ENCODE results near the gene OR2AE1. TPM values are rescaled to one million over a fixed set of nuclear protein-coding genes. Genes with fewer than 3 reads are reported as not detected.

OR2AE1 gene
- total and polyA plus RNA-seq, 9 of the 15 experiments (the other 6 are each of a cell fraction or from before 2014, with no cell fraction given), result 0.27 TPM; not detected in 8

DNA sequence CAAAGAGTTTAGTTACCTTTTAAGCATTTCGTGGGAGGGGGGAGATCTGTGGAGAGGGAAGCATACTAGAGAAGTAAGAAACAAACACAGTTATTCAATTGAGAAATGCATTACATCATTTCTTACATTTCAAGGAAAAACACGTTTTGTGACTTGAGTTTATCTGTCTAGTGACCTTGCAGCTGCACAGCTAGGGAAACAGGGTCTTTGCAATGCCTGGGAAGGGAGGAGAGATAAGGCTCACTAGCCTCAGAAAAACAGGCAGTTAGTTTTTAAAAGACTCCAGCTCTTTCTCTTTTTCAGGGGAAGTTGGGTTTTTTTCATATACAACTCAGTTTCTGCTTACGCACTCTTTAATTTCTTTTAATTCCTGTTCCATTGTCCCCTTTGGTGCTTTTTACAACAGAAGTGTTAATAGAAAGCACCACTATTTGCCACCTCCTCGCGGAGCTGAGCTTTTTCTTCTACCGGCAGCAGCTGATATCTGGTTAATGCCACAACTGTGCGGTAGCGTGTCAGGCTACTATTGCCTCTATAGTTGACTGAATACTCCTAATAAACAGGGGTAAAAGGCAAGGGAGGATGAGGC is 43.5 kb downstream of the OR2AE1 start (continued):
- TF ChIP-seq ILK (tag; IDR thresholded peaks at IDR 0.05; ENCODE audit: borderline replicate concordance, low read depth), result no peak; the same call in 1 of the 2 replicates
- no peak for TF ChIP-seq SMAD2 (IDR thresholded peaks at IDR 0.05; ENCODE audit: low read depth, low read length)
- TF ChIP-seq ZNF41 (CRISPR knock-in tag; conservative IDR thresholded peaks at IDR 0.05), result no peak; the same call in 1 of the 2 replicates
- no peak for TF ChIP-seq MAFG (tag; conservative IDR thresholded peaks at IDR 0.05)
- peak; percentile 74 for TF ChIP-seq CREB1 (IDR thresholded peaks at IDR 0.05)
- 0 out of 2 replicates have a peak, but pooled peaks have one; percentile 17 for TF ChIP-seq CREB1 (CRISPR knock-in tag; IDR thresholded peaks at IDR 0.05)
- TF ChIP-seq ZNF431 (CRISPR knock-in tag; IDR thresholded peaks at IDR 0.05), result no peak
- TF ChIP-seq TCF7 (IDR thresholded peaks at IDR 0.05; ENCODE audit: borderline replicate concordance), result no peak
- TF ChIP-seq KLF16 (IDR thresholded peaks at IDR 0.05), result peak; percentile 96
- TF ChIP-seq SRSF3 (IDR thresholded peaks at IDR 0.05; ENCODE audit: insufficient read depth, low read length), result no peak
- TF ChIP-seq, protein P1, sequence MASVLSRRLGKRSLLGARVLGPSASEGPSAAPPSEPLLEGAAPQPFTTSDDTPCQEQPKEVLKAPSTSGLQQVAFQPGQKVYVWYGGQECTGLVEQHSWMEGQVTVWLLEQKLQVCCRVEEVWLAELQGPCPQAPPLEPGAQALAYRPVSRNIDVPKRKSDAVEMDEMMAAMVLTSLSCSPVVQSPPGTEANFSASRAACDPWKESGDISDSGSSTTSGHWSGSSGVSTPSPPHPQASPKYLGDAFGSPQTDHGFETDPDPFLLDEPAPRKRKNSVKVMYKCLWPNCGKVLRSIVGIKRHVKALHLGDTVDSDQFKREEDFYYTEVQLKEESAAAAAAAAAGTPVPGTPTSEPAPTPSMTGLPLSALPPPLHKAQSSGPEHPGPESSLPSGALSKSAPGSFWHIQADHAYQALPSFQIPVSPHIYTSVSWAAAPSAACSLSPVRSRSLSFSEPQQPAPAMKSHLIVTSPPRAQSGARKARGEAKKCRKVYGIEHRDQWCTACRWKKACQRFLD (CRISPR knock-in tag; IDR thresholded peaks at IDR 0.05), result peak; percentile 97
- TF ChIP-seq RAD51 (IDR thresholded peaks at IDR 0.05; ENCODE audit: borderline replicate concordance, low read depth), result no peak
- no peak for TF ChIP-seq SLC30A9 (CRISPR knock-in tag; IDR thresholded peaks at IDR 0.05)
- peak; percentile 87; the same call in 1 of the 2 replicates for TF ChIP-seq GATAD2A (IDR thresholded peaks at IDR 0.05)
- peak; percentile 35; the same call in 1 of the 2 replicates for TF ChIP-seq GABPA (tag; conservative IDR thresholded peaks at IDR 0.05; ENCODE audit: low read depth)
- peak; percentile 44; the same call in 1 of the 2 replicates for TF ChIP-seq GATAD2B (IDR thresholded peaks at IDR 0.05; ENCODE audit: borderline replicate concordance)
- TF ChIP-seq, protein P2, sequence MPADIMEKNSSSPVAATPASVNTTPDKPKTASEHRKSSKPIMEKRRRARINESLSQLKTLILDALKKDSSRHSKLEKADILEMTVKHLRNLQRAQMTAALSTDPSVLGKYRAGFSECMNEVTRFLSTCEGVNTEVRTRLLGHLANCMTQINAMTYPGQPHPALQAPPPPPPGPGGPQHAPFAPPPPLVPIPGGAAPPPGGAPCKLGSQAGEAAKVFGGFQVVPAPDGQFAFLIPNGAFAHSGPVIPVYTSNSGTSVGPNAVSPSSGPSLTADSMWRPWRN (IDR thresholded peaks at IDR 0.05; ENCODE audit: low read depth), result peak; percentile 42; the same call in 1 of the 2 replicates
- TF ChIP-seq, protein P3, sequence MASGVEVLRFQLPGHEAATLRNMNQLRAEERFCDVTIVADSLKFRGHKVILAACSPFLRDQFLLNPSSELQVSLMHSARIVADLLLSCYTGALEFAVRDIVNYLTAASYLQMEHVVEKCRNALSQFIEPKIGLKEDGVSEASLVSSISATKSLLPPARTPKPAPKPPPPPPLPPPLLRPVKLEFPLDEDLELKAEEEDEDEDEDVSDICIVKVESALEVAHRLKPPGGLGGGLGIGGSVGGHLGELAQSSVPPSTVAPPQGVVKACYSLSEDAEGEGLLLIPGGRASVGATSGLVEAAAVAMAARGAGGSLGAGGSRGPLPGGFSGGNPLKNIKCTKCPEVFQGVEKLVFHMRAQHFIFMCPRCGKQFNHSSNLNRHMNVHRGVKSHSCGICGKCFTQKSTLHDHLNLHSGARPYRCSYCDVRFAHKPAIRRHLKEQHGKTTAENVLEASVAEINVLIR (CRISPR knock-in tag; IDR thresholded peaks at IDR 0.05), result 0 out of 2 replicates have a peak, but pooled peaks have one; percentile 14
- TF ChIP-seq RBM15 (IDR thresholded peaks at IDR 0.05; ENCODE audit: insufficient read depth, low read length), result no peak
- peak; percentile 93 for TF ChIP-seq RNF2 (IDR thresholded peaks at IDR 0.05)
- no peak; the same call in 1 of the 2 replicates for TF ChIP-seq BACH1 (tag; IDR thresholded peaks at IDR 0.05)
- TF ChIP-seq ETV5 (CRISPR knock-in tag; IDR thresholded peaks at IDR 0.05; ENCODE audit: low read depth), result no peak; the same call in 1 of the 2 replicates
- no peak for TF ChIP-seq STAG1 (CRISPR knock-in tag; IDR thresholded peaks at IDR 0.05; ENCODE audit: borderline replicate concordance)
- peak; percentile 76 for TF ChIP-seq BRD4 (IDR thresholded peaks at IDR 0.05)
- TF ChIP-seq MTA2 (IDR thresholded peaks at IDR 0.05; ENCODE audit: low read depth), result peak; percentile 96
- no peak for TF ChIP-seq POLR2G (IDR thresholded peaks at IDR 0.05; ENCODE audit: low read depth, low read length)
- no peak; the same call in 1 of the 2 replicates for TF ChIP-seq ELF1 (tag; IDR thresholded peaks at IDR 0.05)
- peak; percentile 66 for TF ChIP-seq ZNF316 (IDR thresholded peaks at IDR 0.05)
- no peak for TF ChIP-seq EWSR1 (IDR thresholded peaks at IDR 0.05; ENCODE audit: borderline replicate concordance, low read depth, partially characterized antibody)
- 0 out of 2 replicates have a peak, but pooled peaks have one; percentile 5 for TF ChIP-seq RB1 (IDR thresholded peaks at IDR 0.05; ENCODE audit: low read depth)

Data from K562 (cell line).